Neural progenitor cell (in vitro differentiated cells): ENCODE results near the gene ERBB4. TPM values are rescaled to one million over a fixed set of nuclear protein-coding genes. Genes with fewer than 3 reads are reported as not detected.

ENCODE experiments used
- DNase-seq: peaks from one replicate; pipeline ENCODE4 v3.0.0-alpha.2; 2016; ENCODE audit warnings: low spot score
- H2AFZ ChIP-seq: fragments of 200-600 bp; sonication (generic); replicated peaks from 2 replicates; pipeline ENCODE4 v1.6.1; 2016; ENCODE audit warnings: antibody characterized with exemption
- H3F3A ChIP-seq: fragments of 200-600 bp; sonication (generic); 2 replicates; pipeline ENCODE4 v1.6.1; 2016; ENCODE audit warnings: antibody characterized with exemption, low read depth
- H3K27ac ChIP-seq: fragments of 200-600 bp; sonication (generic); 2 replicates; pipeline ENCODE4 v1.5.1; 2016; ENCODE audit warnings: mild to moderate bottlenecking
- H3K27me3 ChIP-seq: fragments of 200-600 bp; sonication (generic); 2 replicates; pipeline ENCODE4 v1.6.1; 2016; ENCODE audit warnings: mild to moderate bottlenecking, moderate library complexity
- H3K36me3 ChIP-seq: fragments of 200-600 bp; sonication (generic); 2 replicates; pipeline ENCODE4 v1.5.1; 2016
- H3K4me1 ChIP-seq: fragments of 200-600 bp; sonication (generic); 2 replicates; pipeline ENCODE4 v1.6.1; 2016; ENCODE audit warnings: mixed run types
- H3K4me2 ChIP-seq: fragments of 200-600 bp; sonication (generic); 2 replicates; pipeline ENCODE4 v1.6.1; 2016
- H3K4me3 ChIP-seq: fragments of 200-600 bp; sonication (generic); 2 replicates; pipeline ENCODE4 v1.5.1; 2016
- H3K79me2 ChIP-seq: fragments of 200-600 bp; sonication (generic); 2 replicates; pipeline ENCODE4 v1.6.1; 2016; ENCODE audit warnings: low read depth
- H3K9ac ChIP-seq: fragments of 200-600 bp; sonication (generic); 2 replicates; pipeline ENCODE4 v1.6.1; 2016
- H3K9me3 ChIP-seq: fragments of 200-600 bp; sonication (generic); 2 replicates; pipeline ENCODE4 v1.5.1; 2016; ENCODE audit warnings: low read depth
- H4K20me1 ChIP-seq: fragments of 200-600 bp; sonication (generic); 2 replicates; pipeline ENCODE4 v1.6.1; 2016; ENCODE audit warnings: low read depth
- H3K27ac Mint-ChIP-seq: 3 replicates; pipeline ENCODE4 v1.8.0; 2021; ENCODE audit warnings: mixed read lengths
- H3K27me3 Mint-ChIP-seq: 2 replicates; pipeline ENCODE4 v1.8.0; 2022; ENCODE audit warnings: low read depth, mild to moderate bottlenecking, inconsistent platforms, moderate library complexity, mixed read lengths; ENCODE audit not compliant: insufficient read depth
- H3K36me3 Mint-ChIP-seq: 3 replicates; pipeline ENCODE4 v1.8.0; 2021; ENCODE audit warnings: mixed read lengths
- H3K4me1 Mint-ChIP-seq: 3 replicates; pipeline ENCODE4 v1.8.0; 2021; ENCODE audit warnings: mixed read lengths
- H3K4me3 Mint-ChIP-seq: 3 replicates; pipeline ENCODE4 v1.8.0; 2021; ENCODE audit warnings: mild to moderate bottlenecking, moderate library complexity, mixed read lengths
- H3K9me3 Mint-ChIP-seq: 3 replicates; pipeline ENCODE4 v1.8.0; 2020; ENCODE audit warnings: mixed read lengths
- CTCF ChIP-seq: fragments of 200-600 bp; sonication (generic); IDR thresholded peaks from 2 replicates; pipeline ENCODE4 v1.5.1; 2017; ENCODE audit warnings: antibody characterized with exemption, mild to moderate bottlenecking
- EZH2 ChIP-seq: fragments of 200-600 bp; sonication (generic); IDR thresholded peaks from 2 replicates; pipeline ENCODE4 v1.6.1; 2017; ENCODE audit warnings: antibody characterized with exemption, mild to moderate bottlenecking, moderate library complexity
- EZH2phosphoT487 ChIP-seq: fragments of 200-600 bp; sonication (generic); IDR thresholded peaks from 2 replicates; pipeline ENCODE4 v1.6.1; 2017; ENCODE audit warnings: antibody characterized with exemption
- total RNA-seq: library from RNA; depleted of rRNA; stranded (reverse); fragments of >200 nt; gene quantifications from 2 replicates; pipeline ENCODE4 v1.2.3, GENCODE V29; 2015; ENCODE audit warnings: low replicate concordance

The ERBB4 gene
- total RNA-seq, 1 donor from 2014 or later: 1.5 TPM

- H3K9me3 Mint-ChIP-seq: no peaks in the 10 kb centered on the region
- Histone ChIP-seq H3K4me3 (no peak overlapping the region), H3K79me2 (no peaks in the 10 kb centered on the region), H2AFZ (no peak overlapping the region), H3F3A (no peaks in the 10 kb centered on the region), H4K20me1 (no peaks in the 10 kb centered on the region), H3K9ac (no peak overlapping the region), H3K4me1 (no peaks in the 10 kb centered on the region), H3K27me3 (no peaks in the 10 kb centered on the region), H3K27ac (no peak overlapping the region), H3K4me2 (no peak overlapping the region), H3K36me3 (no peaks in the 10 kb centered on the region), H3K9me3 (no peaks in the 10 kb centered on the region)
- no peak for TF ChIP-seq EZH2
- no peak for TF ChIP-seq EZH2phosphoT487
- no peak for TF ChIP-seq CTCF
- DNase-seq: no peak
- H3K4me1 Mint-ChIP-seq: peaks cover 10% of the 10 kb centered on the region
- no peak overlapping the region for H3K4me3 Mint-ChIP-seq
- H3K27me3 Mint-ChIP-seq: no peaks in the 10 kb centered on the region
- H3K36me3 Mint-ChIP-seq: no peaks in the 10 kb centered on the region
- no peak overlapping the region for H3K27ac Mint-ChIP-seq
These were observed 239.3 kb downstream of the ERBB4 start for GRCh38 chr2:212299333-212299732.

GRCh38 chr2:212295571-212295970, 243.0 kb downstream of the ERBB4 start:
- H4K20me1 ChIP-seq: no peaks in the 10 kb centered on the region
- H3K4me1 Mint-ChIP-seq: peaks cover 10% of the 10 kb centered on the region
- H3K27ac Mint-ChIP-seq: no peak overlapping the region
- H3K9ac ChIP-seq: no peak overlapping the region
- H3K79me2 ChIP-seq: no peaks in the 10 kb centered on the region
- no peaks in the 10 kb centered on the region for H3K4me1 ChIP-seq
- no peak overlapping the region for H3K4me3 ChIP-seq
- no peaks in the 10 kb centered on the region for H3K9me3 Mint-ChIP-seq
- H3K27me3 ChIP-seq: no peaks in the 10 kb centered on the region
- TF ChIP-seq CTCF: no peak
- no peak for TF ChIP-seq EZH2
- no peak for TF ChIP-seq EZH2phosphoT487
- no peaks in the 10 kb centered on the region for H3K36me3 ChIP-seq
- H2AFZ ChIP-seq: no peak overlapping the region
- DNase-seq: no peak
- no peaks in the 10 kb centered on the region for H3K36me3 Mint-ChIP-seq
- no peak overlapping the region for H3K4me3 Mint-ChIP-seq
- H3K4me2 ChIP-seq: no peak overlapping the region
- no peak overlapping the region for H3K27ac ChIP-seq
- H3K27me3 Mint-ChIP-seq: no peaks in the 10 kb centered on the region
- H3F3A ChIP-seq: no peaks in the 10 kb centered on the region
- H3K9me3 ChIP-seq: no peaks in the 10 kb centered on the region

- H3K36me3 Mint-ChIP-seq: no peaks in the 10 kb centered on the region
- no peak for DNase-seq
- H3K36me3 ChIP-seq: no peaks in the 10 kb centered on the region
- H3K4me1 Mint-ChIP-seq: peaks cover 5% of the 10 kb centered on the region
- no peak for TF ChIP-seq CTCF
- TF ChIP-seq EZH2: no peak
- TF ChIP-seq EZH2phosphoT487: no peak
- no peaks in the 10 kb centered on the region for H3K4me1 ChIP-seq
- no peaks in the 10 kb centered on the region for H3K79me2 ChIP-seq
- no peak overlapping the region for H3K4me3 Mint-ChIP-seq
- no peaks in the 10 kb centered on the region for H3F3A ChIP-seq
- H3K27me3 ChIP-seq: no peaks in the 10 kb centered on the region
- H3K9me3 ChIP-seq: no peaks in the 10 kb centered on the region
- H2AFZ ChIP-seq: no peak overlapping the region
- no peaks in the 10 kb centered on the region for H3K27me3 Mint-ChIP-seq
- no peak overlapping the region for H3K27ac ChIP-seq
- no peaks in the 10 kb centered on the region for H3K9me3 Mint-ChIP-seq
- no peak overlapping the region for H3K4me2 ChIP-seq
- no peak overlapping the region for H3K4me3 ChIP-seq
- no peaks in the 10 kb centered on the region for H4K20me1 ChIP-seq
- H3K9ac ChIP-seq: no peak overlapping the region
- no peak overlapping the region for H3K27ac Mint-ChIP-seq
These were observed 243.8 kb downstream of the ERBB4 start for GRCh38 chr2:212294816-212295215.
